Body of pancreas (tissue), 4 donors: ENCODE measurements around the gene MYOM1. TPM values are rescaled to one million over a fixed set of nuclear protein-coding genes. Genes with fewer than 3 reads are reported as not detected.

Experiments
- ATAC-seq: fragments of 150-250 bp; one replicate; pipeline ENCODE4 v1.9.1; 2016
- DNase-seq, 4 donors: peaks; one replicate each; pipeline ENCODE4 v3.0.0-alpha.2; 2019
- H3K27ac ChIP-seq, 4 donors: fragments of 200-600 bp; sonication (generic); 1 replicate in 3 of 4; 2 replicates in 1 of 4; pipeline versions ENCODE4 v1.5.1 to v1.6.1; 2016 to 2019; ENCODE audit warnings: mild to moderate bottlenecking in 1 of 4, mixed read lengths in 1 of 4, moderate library complexity in 1 of 4
- H3K27me3 ChIP-seq, 2 donors: fragments of 200-600 bp; sonication (generic); one replicate each; pipeline ENCODE4 v1.6.0; 2016; ENCODE audit warnings: mild to moderate bottlenecking in 1 of 2
- H3K36me3 ChIP-seq, 2 donors: fragments of 200-600 bp; sonication (generic); replicated peaks in 1 of 2; 2 replicates each; pipeline ENCODE4 v1.5.1; 2016; ENCODE audit warnings: low read depth in 2 of 2; ENCODE audit not compliant: insufficient read depth in 1 of 2
- H3K4me1 ChIP-seq: fragments of 200-600 bp; sonication (generic); one replicate; pipeline ENCODE4 v1.6.0; 2016
- H3K4me3 ChIP-seq, 2 donors: fragments of 200-600 bp; sonication (generic); 1 replicate in 1 of 2; 2 replicates in 1 of 2; pipeline ENCODE4 v1.5.1; 2016 to 2019
- H3K9me3 ChIP-seq, 3 donors: fragments of 200-600 bp; sonication (generic); 1 replicate in 2 of 3; 2 replicates in 1 of 3; pipeline ENCODE4 v1.5.1; 2016
- CTCF ChIP-seq, 7 experiments: fragments of 450-650 bp in 4 of 7; fragments of 200-600 bp in 3 of 7; sonication (generic) in 3 of 7; IDR thresholded peaks; one replicate each; pipeline ENCODE4 v1.5.1; 2016 to 2019; ENCODE audit warnings: antibody characterized with exemption in 7 of 7
- POLR2A ChIP-seq, 3 donors: fragments of 450-650 bp; IDR thresholded peaks; one replicate each; pipeline ENCODE4 v1.6.1; 2016; ENCODE audit warnings: antibody characterized with exemption in 3 of 3, mild to moderate bottlenecking in 2 of 3
- WGBS, 2 donors: methylation state at CpG; one replicate each; pipeline ENCODE4 v1.1.5; 2017; 5-methylcytosine and 5-hydroxymethylcytosine counted together
- intact Hi-C: fragments of 100-400 bp; cut with DNase I; formaldehyde crosslinking; loops from one replicate; pipeline ENCODE4 v1.15.1; 2023
- total RNA-seq, 2 donors: library from RNA; depleted of rRNA; stranded (reverse); fragments of >200 nt; gene quantifications; one replicate each; pipeline ENCODE4 v1.1.0, GENCODE V29; 2016

Gene MYOM1
- total RNA-seq, 2 donors from 2014 or later = 10.9 to 21.8 TPM

DNA sequence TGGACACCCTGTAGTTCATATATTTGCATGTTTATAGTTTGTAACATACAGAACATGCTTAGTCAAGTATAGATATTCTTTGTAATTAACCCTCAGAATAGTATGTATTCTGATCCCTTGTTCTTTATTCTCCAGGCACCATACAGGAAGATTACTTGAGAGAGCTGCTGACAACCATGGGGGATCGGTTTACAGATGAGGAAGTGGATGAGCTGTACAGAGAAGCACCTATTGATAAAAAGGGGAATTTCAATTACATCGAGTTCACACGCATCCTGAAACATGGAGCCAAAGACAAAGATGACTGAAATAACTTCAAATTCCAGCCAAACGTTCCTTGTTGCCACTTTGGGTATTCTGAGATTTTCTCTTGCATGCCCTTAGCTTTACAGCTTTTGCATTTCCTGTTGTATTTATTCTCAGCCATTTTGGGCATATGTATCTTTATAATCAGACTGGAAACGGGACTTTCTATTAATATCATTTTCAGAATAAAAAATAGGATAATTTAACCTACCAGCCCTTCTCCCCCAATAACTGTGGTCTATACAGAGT, 35.9 kb upstream of the MYOM1 start:
- 65 to 70% methylated on average over 5 of the region's 5 CpGs for WGBS, 2 donors
- ATAC-seq (no peak), DNase-seq (no peak)
- no peaks in the 10 kb centered on the region for H3K27me3 ChIP-seq
- intact Hi-C loops = no loop called here
- H3K9me3 ChIP-seq = no peaks in the 10 kb centered on the region
- no peak overlapping the region for H3K4me3 ChIP-seq
- H3K36me3 ChIP-seq = peaks cover 0 to 16% of the 10 kb centered on the region in 2 donors
- H3K27ac ChIP-seq = peak overlapping the region; percentile 12 to 96 (median 94)
- TF ChIP-seq CTCF (IDR thresholded peaks at IDR 0.05) (no peak), POLR2A (IDR thresholded peaks at IDR 0.05) (no peak)
- peaks cover 69% of the 10 kb centered on the region for H3K4me1 ChIP-seq

DNA sequence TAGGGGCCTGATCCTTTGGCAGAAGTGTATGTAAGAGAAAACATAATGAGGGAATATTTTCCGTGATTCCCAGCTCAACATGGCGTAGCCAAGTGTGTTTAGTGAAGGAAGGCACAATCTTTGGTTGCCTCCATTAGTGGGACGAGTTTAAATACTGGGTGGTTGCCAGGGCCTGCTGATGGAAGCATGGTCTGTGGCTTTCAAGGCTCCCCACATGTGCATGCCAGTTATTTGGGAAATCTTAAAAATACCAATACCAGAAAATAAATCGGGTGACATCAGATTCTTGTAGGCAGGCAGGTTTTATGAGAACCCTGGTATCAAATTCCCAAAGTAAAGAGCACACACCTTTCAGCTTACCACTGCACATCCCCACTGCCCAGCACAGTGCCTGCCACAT, 35.0 kb upstream of the MYOM1 start:
- Histone ChIP-seq H3K36me3 (peaks cover 0 to 16% of the 10 kb centered on the region in 2 donors), H3K9me3 (no peaks in the 10 kb centered on the region), H3K4me3 (no peak overlapping the region), H3K27ac (peak overlapping the region in 1 of 4 donors; percentile 96), H3K27me3 (no peaks in the 10 kb centered on the region), H3K4me1 (peaks cover 69% of the 10 kb centered on the region)
- TF ChIP-seq POLR2A (IDR thresholded peaks at IDR 0.05) (no peak), CTCF (IDR thresholded peaks at IDR 0.05) (no peak)
- ATAC-seq = no peak
- no peak for DNase-seq
- intact Hi-C loops = no loop called here
- WGBS, 2 donors = 78 to 88% methylated on average over 4 of the region's 4 CpGs

GRCh38 chr18:3252843-3253242, 33.1 kb upstream of the MYOM1 start:
- peak overlapping the region in 1 of 4 donors; percentile 4 for H3K27ac ChIP-seq
- WGBS, 2 donors = 86 to 97% methylated on average over 1 of the region's 1 CpG
- peaks cover 0 to 14% of the 10 kb centered on the region in 2 donors for H3K36me3 ChIP-seq
- H3K9me3 ChIP-seq = no peaks in the 10 kb centered on the region
- intact Hi-C loops = no loop called here
- no peak overlapping the region for H3K4me3 ChIP-seq
- H3K4me1 ChIP-seq = peaks cover 72% of the 10 kb centered on the region
- TF ChIP-seq POLR2A (IDR thresholded peaks at IDR 0.05) = no peak
- ATAC-seq = no peak
- no peak for DNase-seq
- no peaks in the 10 kb centered on the region for H3K27me3 ChIP-seq

DNA sequence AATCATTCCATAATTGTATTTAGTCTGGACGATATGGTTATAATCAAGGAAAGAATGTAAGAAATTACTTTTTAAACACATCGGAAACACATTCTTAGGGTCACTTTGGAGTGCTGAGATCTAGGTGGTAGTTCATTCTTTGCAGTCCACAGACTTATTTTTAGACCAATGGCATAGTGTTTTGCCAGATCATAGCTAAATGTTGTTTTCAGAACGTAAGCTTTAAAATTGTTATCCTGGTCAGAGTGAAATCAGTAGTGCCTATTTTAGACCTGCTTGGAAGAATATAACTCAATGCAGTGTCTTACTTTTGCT, 32.2 kb upstream of the MYOM1 start:
- ATAC-seq = no peak
- no peak for DNase-seq
- H3K4me3 ChIP-seq = no peak overlapping the region
- WGBS, 2 donors = 66 to 67% methylated on average over 3 of the region's 3 CpGs
- intact Hi-C loops = no loop called here
- peaks cover 63% of the 10 kb centered on the region for H3K4me1 ChIP-seq
- H3K36me3 ChIP-seq = peaks cover 0 to 14% of the 10 kb centered on the region in 2 donors
- no peaks in the 10 kb centered on the region for H3K27me3 ChIP-seq
- H3K9me3 ChIP-seq = no peaks in the 10 kb centered on the region
- peak overlapping the region in 1 of 4 donors; percentile 99 for H3K27ac ChIP-seq
- TF ChIP-seq POLR2A (IDR thresholded peaks at IDR 0.05) (no peak), CTCF (IDR thresholded peaks at IDR 0.05) (no peak)

DNA sequence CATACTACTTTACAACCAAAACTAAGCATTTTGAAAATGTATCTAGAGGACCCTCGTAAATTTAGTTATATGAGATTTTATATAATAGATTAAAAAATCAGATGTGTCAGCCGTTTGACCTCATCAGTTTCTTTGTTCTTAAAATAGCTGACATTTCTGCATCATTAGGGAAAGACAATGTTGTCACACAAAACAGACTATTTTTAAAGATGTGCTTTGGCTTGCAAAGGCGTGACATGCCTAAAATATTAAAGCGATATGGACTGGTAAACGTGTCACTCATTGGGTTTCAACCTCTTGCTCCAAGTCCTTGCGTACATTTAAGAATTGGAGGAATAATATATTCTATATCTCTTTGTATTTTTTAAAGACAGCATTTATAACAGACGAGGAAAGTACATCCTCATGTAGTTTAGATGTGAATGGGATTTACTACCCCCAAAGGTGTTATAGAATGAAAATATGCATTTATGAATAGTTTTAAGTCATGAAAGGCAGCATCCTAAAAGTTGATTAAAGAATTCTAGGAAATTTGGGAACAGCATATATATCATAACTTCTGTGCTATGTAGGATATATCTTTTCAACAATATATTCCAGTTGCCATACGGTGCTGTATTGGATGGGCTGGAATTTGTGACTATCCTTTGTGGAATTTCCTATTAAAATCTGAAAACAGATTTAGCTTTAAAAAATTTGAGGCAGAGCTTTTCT, 31.6 kb upstream of the MYOM1 start:
- intact Hi-C loops = no loop called here
- Histone ChIP-seq H3K36me3 (peaks cover 0 to 14% of the 10 kb centered on the region in 2 donors), H3K9me3 (no peaks in the 10 kb centered on the region), H3K27me3 (no peaks in the 10 kb centered on the region), H3K4me3 (no peak overlapping the region), H3K4me1 (peaks cover 61% of the 10 kb centered on the region), H3K27ac (peak overlapping the region in 1 of 4 donors; percentile 99)
- DNase-seq = no peak
- 74 to 79% methylated on average over 8 of the region's 8 CpGs for WGBS, 2 donors
- TF ChIP-seq CTCF (IDR thresholded peaks at IDR 0.05) (no peak), POLR2A (IDR thresholded peaks at IDR 0.05) (no peak)
- ATAC-seq = no peak
